ENCODE results near the gene GAB2. TPM values are rescaled to one million over a fixed set of nuclear protein-coding genes. Genes with fewer than 3 reads are reported as not detected.

GAB2 gene
- total RNA-seq, 1 experiment from 2014 or later, result 3.3 TPM

DNA sequence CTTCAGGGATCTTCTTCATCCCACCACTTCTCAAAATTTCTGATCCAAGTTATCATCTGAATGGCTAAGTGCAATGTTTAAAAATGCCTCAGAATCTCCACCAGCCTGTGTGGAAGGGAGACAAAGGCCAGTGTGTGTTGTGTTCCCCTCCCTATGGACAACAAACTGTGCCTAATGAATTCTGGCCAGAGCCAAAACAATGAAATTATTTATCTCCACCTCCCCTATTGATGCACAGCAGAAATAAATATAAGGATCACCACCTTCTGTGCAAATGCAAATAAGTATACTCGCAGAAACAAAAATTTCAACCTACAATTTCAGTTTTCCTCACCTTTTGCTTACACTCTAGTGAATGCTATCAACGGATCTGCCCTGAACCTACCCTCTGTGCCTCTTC lies 75.8 kb downstream of the GAB2 start:
- Histone ChIP-seq H3K27me3 (ENCODE audit: insufficient read depth, low read length) (no peaks in the 10 kb centered on the region), H3T11ph (ENCODE audit: low read length) (no peak overlapping the region), H4K20me1 (ENCODE audit: control insufficient read depth, insufficient read depth, insufficient read length) (no peaks in the 10 kb centered on the region), H4K91ac (ENCODE audit: insufficient read length, low read depth, low read length) (no peak overlapping the region), H3K4ac (ENCODE audit: low read depth, low read length) (no peak overlapping the region), H2BK15ac (ENCODE audit: low read depth, low read length) (no peak overlapping the region), H3K79me2 (ENCODE audit: insufficient read depth, low read length) (no peaks in the 10 kb centered on the region), H3K18ac (ENCODE audit: insufficient read length, low read depth, low read length) (no peak overlapping the region), H4K8ac (replicated peaks; ENCODE audit: insufficient read length, low read depth, low read length) (no peak overlapping the region), H4K5ac (ENCODE audit: insufficient read length, low read depth, low read length) (no peak overlapping the region), H3K56ac (ENCODE audit: insufficient read length, low read depth, low read length) (no peak overlapping the region), H3K4me1 (ENCODE audit: insufficient read depth, low read length) (no peaks in the 10 kb centered on the region), H3K23me2 (ENCODE audit: insufficient read length, low read depth, low read length, poor library complexity, severe bottlenecking) (no peaks in the 10 kb centered on the region), H2BK20ac (ENCODE audit: low read depth, low read length, poor library complexity, severe bottlenecking) (no peak overlapping the region), H3K27ac (ENCODE audit: insufficient read length, low read depth, low read length) (no peak overlapping the region), H3K23ac (ENCODE audit: insufficient read length, low read depth, low read length) (no peak overlapping the region), H3K14ac (ENCODE audit: insufficient read depth, low read length) (no peak overlapping the region), H2AFZ (ENCODE audit: low read length) (no peak overlapping the region), H2BK120ac (ENCODE audit: low read depth, low read length, poor library complexity, severe bottlenecking) (no peak overlapping the region), H3K9me3 (ENCODE audit: control insufficient read depth, low read depth, low read length) (no peaks in the 10 kb centered on the region), H3K4me2 (ENCODE audit: insufficient read depth, insufficient read length, low read length) (no peak overlapping the region), H3K9ac (ENCODE audit: extremely low read depth, insufficient read length, low read length) (no peak overlapping the region), H2AK5ac (ENCODE audit: insufficient read length, low read length) (no peak overlapping the region), H3K79me1 (ENCODE audit: insufficient read depth, low read depth, low read length, poor library complexity, severe bottlenecking) (no peaks in the 10 kb centered on the region), H2BK5ac (ENCODE audit: insufficient read length, low read length) (no peak overlapping the region), H2BK12ac (ENCODE audit: insufficient read length, low read depth, low read length) (no peak overlapping the region)
- no peak overlapping the region for H3K27ac Mint-ChIP-seq
- no CpG with 5 or more reads among the region's 2 CpGs for WGBS (ENCODE audit: extremely low coverage, insufficient read length, low lambda C conversion rate)
- H3K36me3 Mint-ChIP-seq (ENCODE audit: insufficient read depth in 1 of 3, low read depth in 3 of 3), result no peaks in the 10 kb centered on the region
- H3K27me3 Mint-ChIP-seq (ENCODE audit: low read depth), result no peaks in the 10 kb centered on the region
- H3K4me1 Mint-ChIP-seq, result no peaks in the 10 kb centered on the region
- DNase-seq, result no peak
- no peaks in the 10 kb centered on the region for H3K9me3 Mint-ChIP-seq
- TF ChIP-seq, protein P1, sequence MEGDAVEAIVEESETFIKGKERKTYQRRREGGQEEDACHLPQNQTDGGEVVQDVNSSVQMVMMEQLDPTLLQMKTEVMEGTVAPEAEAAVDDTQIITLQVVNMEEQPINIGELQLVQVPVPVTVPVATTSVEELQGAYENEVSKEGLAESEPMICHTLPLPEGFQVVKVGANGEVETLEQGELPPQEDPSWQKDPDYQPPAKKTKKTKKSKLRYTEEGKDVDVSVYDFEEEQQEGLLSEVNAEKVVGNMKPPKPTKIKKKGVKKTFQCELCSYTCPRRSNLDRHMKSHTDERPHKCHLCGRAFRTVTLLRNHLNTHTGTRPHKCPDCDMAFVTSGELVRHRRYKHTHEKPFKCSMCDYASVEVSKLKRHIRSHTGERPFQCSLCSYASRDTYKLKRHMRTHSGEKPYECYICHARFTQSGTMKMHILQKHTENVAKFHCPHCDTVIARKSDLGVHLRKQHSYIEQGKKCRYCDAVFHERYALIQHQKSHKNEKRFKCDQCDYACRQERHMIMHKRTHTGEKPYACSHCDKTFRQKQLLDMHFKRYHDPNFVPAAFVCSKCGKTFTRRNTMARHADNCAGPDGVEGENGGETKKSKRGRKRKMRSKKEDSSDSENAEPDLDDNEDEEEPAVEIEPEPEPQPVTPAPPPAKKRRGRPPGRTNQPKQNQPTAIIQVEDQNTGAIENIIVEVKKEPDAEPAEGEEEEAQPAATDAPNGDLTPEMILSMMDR (conservative IDR thresholded peaks at IDR 0.05), result no peak
- H3K4me3 Mint-ChIP-seq, result no peak overlapping the region

Measured in H9 (cell line).